DND-41 (cell line): ENCODE data around the gene CDH23.

Experiments
- EZH2 ChIP-seq: IDR thresholded peaks from 3 replicates; pipeline ENCODE4 v1.6.1; 2012; ENCODE audit warnings: borderline replicate concordance, low read depth, mild to moderate bottlenecking, moderate library complexity, low read length, inconsistent platforms; ENCODE audit not compliant: severe bottlenecking
- TF ChIP-seq, protein P1 (sequence below): IDR thresholded peaks from 2 replicates; pipeline ENCODE4 v1.5.1; 2012; ENCODE audit warnings: borderline replicate concordance, low read length, moderate library complexity, mild to moderate bottlenecking; ENCODE audit not compliant: poor library complexity, severe bottlenecking; ENCODE audit errors: extremely low read depth

DNA sequence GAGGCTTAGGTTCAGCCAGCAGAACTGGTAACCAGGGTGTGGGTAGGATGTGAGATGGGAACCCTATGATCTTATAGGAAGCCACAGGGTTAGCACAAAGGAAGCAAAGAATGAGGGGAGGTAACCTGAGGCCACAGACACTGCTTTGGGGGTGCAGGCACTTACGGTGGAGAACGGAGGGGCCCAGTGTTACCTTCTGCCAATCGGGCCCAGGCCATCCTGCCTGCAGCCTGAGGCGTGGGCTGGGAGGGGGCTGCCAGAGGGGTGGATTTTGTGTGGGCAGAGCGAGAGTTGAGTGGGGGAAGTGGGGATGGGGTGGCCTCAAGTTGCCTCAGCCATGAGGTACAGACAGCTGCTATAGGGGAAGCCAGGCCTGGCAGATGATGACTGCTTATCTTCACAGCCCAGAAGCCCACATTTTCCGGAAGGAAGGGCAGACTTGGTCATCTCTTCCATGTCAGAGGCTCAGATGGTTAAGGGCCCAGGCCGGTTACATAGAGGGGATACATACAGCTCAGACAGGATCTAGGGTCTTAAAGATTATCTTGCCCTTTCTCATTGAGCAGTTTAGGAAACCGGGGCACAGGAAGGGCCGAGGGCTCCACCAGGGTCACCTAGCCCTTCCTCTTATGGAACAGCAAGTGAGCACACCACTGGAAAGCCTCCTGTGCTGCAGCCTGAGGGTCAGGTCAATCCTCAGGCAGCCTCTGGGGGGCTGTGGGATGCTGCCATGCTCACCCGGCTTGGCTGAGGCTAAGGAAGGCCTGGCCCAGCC is 401.0 kb downstream of the CDH23 start:
- TF ChIP-seq, protein P1, sequence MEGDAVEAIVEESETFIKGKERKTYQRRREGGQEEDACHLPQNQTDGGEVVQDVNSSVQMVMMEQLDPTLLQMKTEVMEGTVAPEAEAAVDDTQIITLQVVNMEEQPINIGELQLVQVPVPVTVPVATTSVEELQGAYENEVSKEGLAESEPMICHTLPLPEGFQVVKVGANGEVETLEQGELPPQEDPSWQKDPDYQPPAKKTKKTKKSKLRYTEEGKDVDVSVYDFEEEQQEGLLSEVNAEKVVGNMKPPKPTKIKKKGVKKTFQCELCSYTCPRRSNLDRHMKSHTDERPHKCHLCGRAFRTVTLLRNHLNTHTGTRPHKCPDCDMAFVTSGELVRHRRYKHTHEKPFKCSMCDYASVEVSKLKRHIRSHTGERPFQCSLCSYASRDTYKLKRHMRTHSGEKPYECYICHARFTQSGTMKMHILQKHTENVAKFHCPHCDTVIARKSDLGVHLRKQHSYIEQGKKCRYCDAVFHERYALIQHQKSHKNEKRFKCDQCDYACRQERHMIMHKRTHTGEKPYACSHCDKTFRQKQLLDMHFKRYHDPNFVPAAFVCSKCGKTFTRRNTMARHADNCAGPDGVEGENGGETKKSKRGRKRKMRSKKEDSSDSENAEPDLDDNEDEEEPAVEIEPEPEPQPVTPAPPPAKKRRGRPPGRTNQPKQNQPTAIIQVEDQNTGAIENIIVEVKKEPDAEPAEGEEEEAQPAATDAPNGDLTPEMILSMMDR, result no peak
- TF ChIP-seq EZH2, result no peak
